ENCODE data around the gene MSX2.

Gene MSX2

DNA sequence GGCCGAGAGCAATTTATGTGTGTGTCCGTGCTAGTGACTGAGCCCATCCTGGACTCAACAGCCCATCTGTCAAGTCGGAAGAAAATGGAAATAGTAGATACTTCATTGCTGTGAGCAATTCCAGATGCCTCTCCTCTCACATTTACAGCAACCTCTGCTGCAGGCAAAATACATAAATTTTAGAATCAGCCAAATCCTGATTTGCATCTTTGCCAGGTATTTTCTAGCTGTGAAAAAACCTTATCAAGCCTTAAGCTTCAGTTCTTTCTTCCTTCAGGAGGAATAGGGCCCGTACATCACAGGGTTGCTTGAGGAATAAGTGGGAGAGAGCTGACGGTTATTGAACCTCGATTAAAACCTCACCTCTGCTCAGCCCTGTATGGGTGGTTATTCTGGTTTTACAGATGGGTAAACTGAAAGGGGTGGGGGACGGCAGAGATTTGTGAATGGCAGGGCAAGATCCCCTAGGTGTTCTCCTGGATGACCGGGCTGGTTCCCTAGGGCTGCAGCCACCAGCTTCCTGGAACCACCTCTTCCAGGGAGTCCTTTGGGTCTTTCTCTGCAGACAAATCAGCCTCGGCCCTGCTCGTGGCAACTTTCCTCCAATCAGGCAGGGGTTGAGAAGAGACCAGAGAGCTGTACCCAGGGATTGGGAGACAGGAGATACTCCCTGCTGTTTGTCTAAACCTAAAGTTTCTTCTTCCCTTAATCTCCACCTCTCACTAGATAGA is 5.3 kb upstream of the MSX2 start:
- FAIRE-seq = no peak
- no peak for DNase-seq (ENCODE audit: low spot score)

DNA sequence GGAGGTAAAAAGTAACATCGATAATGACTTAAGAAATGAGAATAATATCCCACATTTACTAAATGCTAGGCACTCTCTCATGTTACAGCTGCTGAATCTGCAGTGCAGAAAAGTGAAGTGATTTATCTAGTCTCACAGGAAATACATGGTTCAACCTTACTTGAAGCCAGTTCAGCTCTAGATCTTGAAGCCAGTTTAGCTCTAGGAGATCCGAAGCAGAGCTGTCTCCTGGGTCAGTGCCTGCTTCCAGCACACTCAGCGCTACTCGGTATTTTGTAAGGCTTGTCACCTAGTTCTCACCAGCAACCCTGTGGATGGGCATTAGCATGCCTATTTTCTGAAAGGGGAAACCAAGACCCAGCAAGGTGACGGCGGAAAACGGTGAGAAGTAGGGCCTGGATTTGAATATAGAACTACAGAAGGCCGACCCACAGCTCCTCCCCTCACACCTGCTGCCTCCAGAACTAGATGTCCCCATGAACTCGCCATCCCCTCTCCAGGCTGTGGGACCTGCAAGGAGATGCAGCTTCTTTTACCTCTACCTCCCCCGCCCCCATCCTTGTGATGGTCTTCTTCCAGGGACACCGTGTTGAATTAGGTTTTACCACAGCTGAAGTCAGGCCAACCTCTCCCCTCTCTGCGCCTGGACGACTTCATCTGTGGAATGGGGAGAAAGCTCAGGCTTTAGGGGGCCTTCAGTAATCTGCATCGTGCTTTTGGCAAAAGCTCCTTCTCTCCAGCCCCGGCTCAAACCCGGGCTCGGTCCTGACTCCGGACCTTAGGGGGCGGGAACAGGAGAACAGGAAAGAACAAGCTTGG is 4.4 kb upstream of the MSX2 start:
- DNase-seq (ENCODE audit: low spot score) = no peak
- no peak for FAIRE-seq

DNA sequence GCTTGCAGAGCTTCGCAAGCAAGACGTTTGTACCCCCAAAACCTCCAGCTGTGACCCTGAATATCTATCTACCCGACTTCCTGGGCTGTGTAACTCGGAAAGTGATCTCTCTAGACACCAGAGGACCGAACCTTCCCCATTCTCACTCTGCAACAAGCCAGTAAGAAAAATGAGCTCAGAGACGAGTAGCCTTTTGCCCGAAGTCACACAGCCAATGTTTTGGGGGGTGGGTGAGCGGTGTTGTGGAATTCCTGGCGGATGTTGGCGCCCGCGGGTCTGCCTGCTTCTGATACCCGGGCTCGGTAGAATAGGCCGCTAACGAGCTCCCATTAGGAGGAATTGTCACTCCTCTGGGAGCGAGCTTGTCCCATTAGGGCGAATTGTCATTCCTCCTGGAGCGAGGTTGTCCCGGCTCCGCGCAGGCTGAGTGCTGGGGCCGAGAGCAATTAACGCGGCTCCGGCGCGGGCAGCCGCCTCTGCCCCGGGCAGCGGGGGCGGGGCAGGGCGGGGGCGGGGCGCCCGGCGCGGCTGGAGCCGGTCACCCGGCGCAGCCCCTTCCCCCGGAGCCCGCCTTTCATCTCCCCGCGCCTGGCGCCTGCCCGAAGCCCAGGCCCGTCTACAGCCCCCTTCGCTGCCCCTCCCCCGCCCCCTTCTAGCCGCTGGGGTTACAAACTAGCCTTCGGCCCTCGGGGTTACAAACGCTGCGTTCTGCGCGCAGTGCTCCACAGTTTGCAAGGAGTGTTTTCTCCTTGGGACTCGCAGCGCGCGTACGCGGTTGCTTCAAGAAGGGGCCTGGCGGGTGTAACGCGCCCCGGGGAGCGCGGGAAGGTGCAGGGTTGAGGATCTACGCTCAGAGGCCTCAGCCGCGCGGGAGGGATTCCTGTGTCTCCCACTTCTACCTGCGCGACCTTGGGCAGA is 3.5 kb upstream of the MSX2 start:
- no peak for FAIRE-seq
- peak; percentile 40 for DNase-seq (ENCODE audit: low spot score)

DNA sequence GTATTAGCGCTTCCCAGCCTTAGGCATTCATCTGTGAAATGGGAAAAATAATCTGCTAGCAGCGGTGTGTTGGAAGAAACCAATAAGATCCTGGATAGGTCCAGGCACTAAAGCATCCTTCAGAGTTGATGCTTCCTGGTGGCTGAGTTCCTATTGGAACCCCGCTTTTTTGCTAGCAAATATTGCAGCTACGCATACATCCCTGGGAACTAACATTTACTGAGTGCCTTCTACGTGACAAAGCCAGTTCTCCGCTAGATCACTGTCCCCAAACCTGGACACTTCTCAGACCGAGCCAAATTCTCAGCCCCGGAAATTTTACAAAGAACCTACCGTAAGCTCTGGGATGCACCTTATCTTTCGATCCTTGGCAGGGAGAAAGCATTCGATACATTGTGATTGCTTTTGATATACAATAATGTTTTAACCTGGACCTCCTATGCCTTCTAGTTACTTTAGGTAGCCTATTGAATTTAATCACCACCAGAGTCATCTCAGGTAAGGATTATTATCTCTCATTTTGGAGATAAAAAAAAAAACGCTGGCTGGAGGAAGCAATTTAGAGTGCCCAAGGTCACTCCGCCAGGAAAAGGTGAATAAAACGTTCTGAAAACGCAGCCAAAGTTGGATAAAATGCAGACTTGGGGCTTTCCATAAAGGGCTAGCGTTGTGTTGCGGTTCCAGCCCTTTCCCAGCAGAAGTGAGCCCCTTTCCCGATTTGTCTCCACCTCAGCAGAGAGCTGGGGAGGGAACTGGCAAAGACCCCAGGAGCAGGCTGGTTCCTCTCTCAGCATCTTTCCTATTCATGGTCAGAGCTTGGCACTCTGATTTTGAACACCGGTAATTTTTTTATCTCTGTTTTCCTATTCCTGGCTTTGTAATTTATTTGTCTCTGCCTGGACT is 2.6 kb upstream of the MSX2 start:
- DNase-seq (ENCODE audit: low spot score) (no peak), FAIRE-seq (no peak)

DNA sequence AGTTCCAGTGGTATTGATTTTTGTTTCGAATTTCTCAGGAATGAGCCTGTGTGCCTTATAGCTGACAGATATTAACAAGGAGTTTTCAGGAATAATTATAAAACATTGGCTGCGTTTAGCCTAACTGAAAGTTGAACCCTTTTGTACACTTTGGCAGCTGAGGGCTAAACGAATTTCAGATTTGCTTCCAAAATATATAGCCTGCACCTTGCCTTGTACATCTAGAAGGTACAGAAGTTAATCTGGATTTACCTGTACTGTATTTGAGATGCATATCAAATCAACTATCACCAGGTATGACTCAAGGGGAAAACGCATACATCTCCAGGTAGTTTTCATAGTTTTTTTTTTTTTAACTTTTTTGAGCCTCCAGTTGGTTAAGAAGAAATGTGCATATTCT is 1.9 kb upstream of the MSX2 start:
- no peak for FAIRE-seq
- DNase-seq (ENCODE audit: low spot score) = no peak

DNA sequence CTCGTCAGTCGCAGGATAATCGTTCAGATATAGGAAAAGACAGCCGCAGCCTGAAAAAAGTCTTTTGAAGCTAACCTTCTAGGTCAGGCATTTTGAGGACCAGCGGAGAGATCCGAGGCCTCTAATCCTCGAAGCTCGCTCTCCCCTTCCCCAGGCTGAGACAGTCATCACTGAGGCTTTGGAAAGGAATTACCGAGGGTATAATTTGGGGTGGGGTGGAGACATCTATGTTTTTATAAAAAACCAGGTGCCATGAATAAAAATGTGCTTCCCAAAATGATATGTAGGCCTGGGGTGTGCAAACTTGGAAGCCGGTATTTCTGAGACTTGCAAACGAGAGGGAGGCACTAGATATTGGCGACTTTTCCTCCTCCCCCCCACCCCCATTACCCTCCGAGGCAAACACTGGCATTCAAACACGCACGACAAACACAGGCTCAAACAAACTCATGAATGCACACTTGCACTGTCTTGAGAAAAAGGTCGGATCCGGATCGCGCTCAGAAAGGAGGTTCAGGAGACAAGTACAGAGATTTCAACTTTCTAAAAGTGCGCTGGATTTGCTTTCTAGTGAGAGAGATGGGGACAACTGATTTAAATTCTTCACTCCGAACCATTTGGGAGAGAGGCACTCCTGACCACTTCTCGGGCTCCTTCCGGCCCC is 935 bp upstream of the MSX2 start:
- no peak for DNase-seq (ENCODE audit: low spot score)
- FAIRE-seq = no peak

DNA sequence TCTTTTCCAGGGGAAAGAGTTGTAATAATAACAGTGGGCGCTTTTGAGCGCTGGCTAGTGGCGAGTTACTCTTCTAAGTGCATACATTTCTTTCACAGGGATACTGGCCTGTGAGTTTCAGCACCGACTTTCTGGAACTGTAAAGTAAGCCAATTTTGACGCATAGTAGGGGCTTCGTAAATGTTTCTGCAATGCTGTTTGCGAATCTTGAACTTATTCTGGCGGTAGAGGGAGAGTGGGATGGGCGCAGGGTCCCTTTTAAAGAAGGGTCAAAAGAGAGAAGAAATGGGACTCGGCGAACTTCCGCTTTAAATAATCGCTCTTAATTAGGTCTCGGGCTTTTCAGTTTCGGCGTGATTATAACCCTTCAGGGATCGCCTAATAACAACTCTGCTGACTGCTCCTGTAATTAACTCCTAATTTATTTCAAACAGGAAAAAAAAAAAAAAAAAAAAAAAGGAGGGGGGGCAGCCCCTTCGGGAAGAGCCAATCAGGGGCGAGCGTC is 351 bp upstream of the MSX2 start:
- FAIRE-seq = no peak
- DNase-seq (ENCODE audit: low spot score) = peak; percentile 27

DNA sequence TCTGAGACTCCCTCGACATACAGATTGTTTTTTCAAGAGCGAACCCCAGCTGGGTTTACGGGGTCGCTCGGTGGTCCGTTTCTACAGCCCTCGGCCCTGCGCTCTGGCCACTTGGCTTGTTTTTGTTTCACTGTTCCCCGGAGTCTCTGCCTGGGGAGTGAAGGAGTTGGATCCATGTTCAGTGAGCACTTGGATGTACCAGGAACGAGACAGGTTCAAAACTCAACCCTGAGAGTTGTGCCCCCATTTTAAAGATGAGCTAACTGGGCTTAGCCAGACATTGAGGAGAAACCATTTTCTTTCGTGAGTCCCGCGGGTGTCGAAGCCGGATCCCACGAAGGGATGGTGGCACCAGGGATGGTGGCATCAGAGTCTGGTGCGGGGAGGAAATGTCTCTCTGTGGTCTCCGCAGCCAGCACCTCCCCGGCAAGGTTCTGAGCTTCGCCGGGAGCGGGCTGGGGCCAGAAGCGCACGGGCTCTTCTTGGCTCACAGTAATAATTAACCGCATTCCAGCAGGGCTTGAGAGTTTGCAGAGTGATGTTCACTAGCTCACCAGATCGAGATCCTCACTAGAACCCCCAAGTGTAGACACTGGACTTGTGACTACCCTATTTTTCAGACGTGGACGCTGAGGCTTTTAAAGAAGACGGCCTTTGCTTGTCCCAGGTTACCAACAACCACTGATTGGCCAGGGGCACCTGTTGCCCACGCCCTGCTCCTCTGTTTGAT is 1.0 kb downstream of the MSX2 start:
- FAIRE-seq (no peak), DNase-seq (ENCODE audit: low spot score) (no peak)

DNA sequence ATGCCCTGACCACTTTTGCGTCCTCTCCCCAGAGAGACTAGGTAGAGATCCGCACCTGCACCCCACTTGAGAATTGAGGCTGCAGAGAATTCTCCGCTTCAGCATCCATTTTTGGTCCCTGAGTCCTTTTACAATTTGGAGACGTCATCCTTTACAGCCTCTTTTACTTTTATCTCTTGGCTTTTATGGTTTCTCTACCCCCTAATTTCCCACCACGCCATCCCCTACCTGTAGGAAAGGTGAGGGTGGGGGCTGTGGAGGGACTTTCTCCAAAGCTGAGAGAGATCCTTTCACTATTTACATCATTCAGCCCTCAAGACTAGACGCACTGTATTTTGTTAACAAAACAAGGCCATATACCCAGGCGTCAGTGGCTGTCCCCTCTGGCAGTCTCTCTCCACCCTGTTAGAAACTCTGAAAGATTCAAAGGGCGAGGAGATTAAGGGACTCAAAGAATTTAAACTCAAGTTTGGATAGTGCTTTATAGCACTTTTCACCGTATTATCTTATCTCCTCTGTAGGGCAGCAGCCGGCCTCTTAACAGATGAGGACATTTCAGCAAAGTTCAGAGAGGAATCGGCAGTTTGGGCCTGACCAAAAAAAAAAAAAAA is 1.7 kb downstream of the MSX2 start:
- DNase-seq (ENCODE audit: low spot score) (no peak), FAIRE-seq (no peak)

DNA sequence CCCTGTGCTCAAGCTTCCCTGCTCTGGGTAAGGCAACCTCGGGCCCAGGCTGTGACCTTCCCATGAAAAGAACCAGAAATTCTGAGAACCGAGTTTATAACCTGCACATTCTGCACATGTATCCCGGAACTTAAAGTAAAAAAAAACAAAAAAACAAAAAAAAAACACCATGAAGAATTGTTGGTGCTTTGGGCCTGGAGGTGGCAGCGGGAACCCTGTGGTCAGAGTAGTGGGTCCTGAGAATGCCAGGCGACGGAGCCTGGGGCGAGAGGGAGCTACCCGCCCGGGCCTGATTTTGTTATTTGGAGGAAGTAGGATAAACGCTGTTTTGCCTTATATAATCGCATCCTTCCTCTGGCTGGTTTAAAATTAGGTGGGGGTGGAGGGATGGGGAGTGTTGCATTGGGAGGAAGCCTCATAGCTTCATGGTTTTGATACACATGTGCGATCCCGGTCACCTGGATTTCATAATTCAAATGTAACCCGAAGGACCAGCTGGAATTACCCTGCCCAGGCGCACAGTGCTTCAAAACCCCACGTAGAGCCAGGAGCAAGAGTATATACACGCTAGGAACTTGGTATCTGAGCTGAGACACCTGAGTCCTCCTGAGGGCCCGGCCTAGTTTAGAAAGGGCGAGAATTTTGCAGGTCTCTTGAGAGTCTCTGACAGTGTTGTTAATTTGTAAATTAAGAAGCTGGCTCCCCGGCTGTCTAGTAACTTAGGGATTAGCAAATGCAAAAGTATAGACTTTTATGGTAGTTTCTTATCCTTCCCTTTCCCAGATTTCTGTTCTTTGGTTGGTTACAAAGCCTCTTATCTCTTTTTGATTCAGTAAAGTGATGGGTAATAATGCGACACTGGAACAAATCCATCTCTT is 2.8 kb downstream of the MSX2 start:
- FAIRE-seq (no peak), DNase-seq (ENCODE audit: low spot score) (no peak)

DNA sequence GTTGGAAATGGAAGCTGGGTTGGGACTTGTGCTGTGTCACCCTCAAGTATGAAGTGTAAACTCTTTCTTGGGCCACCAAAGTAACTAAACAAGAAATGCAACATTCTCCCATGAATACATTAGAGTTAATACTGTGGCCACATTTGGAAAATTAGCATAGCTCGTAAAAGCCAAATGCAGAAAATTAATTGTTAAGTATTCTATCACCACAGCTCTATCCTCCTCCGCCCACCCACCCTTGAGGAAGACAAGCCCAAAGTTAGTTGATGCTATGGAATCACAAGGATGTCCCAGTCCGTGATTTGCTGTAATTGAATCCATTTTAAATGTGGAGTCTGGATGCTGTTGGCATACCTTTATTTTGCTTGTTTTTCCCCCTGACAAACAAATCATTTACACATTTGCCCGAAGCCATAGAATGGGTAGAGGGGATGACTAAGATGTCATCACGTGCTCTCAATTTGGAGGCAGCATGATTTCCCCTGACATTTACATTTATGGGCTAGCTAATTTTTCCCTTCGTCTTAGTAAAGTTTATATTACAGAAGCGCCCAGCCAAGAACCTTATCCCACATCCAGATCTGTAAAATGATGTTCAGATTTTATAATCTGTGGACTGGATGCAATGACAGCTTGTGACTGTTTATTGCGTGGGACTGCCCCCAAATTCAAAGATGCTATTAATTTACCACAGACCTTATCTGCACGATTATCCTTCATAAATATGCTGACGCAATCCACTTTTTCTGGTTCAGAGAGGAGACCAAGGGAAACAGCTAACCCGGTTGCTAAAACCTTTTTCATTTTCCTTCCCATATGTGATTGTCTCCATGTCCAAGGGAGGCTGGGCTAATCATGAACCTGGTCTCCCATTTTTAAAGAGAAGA is 3.7 kb downstream of the MSX2 start:
- FAIRE-seq (no peak), DNase-seq (ENCODE audit: low spot score) (no peak)

DNA sequence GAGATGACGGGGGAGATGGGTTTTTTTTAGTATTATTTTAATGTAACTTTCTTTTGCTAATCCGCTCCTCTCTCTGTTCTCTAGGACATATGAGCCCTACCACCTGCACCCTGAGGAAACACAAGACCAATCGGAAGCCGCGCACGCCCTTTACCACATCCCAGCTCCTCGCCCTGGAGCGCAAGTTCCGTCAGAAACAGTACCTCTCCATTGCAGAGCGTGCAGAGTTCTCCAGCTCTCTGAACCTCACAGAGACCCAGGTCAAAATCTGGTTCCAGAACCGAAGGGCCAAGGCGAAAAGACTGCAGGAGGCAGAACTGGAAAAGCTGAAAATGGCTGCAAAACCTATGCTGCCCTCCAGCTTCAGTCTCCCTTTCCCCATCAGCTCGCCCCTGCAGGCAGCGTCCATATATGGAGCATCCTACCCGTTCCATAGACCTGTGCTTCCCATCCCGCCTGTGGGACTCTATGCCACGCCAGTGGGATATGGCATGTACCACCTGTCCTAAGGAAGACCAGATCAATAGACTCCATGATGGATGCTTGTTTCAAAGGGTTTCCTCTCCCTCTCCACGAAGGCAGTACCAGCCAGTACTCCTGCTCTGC is 4.8 kb downstream of the MSX2 start:
- FAIRE-seq = peak; percentile 66
- no peak for DNase-seq (ENCODE audit: low spot score)

DNA sequence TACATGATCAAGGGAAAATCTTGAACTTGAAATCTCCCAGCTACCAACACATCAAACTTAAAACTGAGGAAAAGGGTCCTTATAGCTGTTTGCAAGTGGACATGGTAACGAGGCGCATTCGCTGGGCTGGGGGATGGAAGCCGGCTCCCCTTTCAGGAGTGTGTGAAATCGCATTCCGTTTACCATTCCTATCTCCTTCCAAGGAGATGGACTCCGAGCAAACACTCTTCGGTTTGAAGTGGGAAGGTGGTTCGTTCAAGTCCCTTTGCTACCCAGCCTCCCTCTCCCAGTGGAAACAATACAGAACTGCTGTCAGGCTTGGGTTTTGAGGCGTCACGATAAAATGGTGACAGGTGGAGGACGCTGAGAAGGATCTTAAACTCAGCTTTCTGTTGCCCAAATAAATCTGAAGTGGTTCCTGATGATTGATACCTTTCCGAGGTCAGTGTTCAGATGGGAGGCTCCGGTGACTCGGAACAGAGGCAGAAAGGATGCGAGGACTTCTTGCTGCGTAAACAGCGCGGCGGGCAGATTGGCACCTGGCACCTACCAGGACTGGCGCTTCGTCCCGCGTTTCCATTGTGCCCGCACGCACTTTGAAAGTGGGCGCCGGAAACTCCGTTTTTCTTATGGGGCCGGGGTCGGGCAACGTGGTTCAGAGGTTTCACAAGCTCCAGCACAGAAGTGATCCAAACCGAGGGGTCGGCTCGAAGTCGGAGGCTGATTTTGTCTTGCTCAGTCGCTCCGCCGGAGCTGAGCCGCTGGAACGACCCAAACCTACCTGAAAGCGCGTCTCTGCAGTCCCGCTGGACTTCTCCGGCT is 7.0 kb downstream of the MSX2 start:
- DNase-seq (ENCODE audit: low spot score) (no peak), FAIRE-seq (no peak)

DNA sequence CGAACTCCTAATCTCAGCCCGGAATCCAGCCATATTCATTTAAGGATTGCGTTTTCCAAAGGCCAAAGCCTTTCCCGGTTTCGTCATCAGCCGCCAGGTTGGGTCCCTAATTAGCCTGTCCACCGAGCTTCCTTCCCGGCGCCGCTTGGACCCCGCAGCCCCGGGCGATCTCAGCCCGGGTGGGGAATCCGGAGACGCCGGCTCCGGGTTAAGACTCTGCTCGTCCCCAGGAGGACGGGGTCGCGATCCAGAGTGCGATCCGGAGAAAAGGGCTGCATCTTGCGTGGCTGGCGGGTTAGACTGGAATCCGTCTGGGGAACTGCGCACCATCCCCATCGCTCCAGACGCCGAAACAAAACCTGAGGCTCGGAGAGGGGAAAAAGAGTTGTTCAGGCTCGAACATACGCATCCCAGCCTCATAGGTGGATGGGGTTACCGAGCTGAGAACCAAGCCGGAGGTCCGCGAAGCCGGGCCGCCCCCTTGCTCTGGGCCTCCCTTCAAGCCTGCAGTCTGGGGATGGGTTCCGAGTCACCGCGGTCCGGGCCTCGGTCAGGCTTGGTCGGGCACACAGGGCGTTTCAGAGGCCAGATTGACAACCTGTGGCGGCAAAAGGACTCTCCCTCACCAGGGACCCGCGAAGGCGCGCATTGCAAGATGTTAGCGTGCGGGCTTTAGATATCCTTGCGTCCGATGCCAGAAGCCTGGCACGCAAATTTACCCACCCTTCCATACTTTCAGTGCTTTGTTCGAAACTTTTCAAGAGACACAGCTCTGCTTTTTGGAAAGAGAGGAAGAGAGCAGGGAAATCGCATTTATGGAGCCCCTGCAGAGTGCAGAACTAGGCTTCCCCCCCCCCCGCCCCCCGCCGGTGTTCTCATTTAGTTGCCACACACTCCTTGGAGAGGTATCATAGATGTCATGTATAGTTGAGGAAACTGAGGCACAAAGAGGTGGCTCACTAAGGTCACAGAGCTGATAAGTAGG is 7.9 kb downstream of the MSX2 start:
- FAIRE-seq = no peak
- no peak for DNase-seq (ENCODE audit: low spot score)
